GM18907 (cell line): ENCODE results near the gene STRN4.

Experiments used
- ATAC-seq: cut with Tn5 transposase; IDR thresholded peaks from one replicate; pipeline ENCODE4 v1.9.1; 2021; ENCODE audit warnings: mild to moderate bottlenecking, moderate library complexity; ENCODE audit not compliant: unreplicated experiment

STRN4 gene

DNA sequence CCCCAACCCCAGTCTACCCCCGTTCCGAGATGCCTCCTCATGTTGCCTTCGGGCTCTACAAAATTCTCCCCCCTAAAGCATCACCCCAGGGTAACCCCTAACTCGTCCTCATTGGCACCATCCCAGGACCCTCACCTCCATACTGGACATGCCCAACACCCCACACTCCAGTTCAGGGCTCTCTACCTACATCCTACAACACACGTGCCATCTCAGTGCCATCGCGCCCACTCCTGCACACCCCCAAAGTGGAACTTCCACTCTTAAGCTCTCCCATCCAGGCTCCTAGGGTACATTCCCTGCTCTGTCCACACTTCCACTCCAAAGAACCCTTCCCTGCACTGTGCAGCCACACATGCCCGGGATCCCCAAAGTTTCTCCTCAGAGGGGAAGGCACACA lies 1.2 kb downstream of the STRN4 start:
- ATAC-seq: no peak

GRCh38 chr19:46744005-46744691 lies 2.1 kb downstream of the STRN4 start:
- ATAC-seq: no peak

DNA sequence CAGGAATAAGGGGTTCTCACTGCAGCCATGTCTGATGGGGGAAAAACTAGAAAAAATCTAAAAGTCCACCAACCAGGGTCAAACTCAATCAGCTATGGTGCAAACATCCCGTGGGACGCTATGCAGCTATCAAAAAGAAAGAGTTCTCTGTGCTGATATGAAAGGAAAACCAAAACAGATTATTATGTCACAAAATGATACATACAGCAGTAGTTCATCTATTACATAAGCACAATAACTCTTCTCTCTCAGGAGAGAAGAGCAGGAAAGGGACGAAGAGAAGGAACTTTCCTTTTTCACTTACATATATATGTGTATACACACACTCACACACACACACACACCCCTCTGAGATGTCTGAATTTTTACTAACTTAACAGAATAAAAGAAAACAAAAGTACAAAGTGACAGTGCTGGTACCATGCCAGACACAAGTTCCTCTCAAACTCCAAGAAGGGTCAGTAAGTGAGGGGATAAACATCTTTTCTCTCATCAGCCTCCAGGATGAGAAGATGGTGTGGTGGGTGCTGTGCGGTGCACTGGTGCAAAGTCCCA lies 3.2 kb downstream of the STRN4 start:
- ATAC-seq: no peak

GRCh38 chr19:46741447-46741846 lies 4.8 kb downstream of the STRN4 start:
- ATAC-seq: no peak

GRCh38 chr19:46739290-46739771 lies 6.9 kb downstream of the STRN4 start:
- no peak for ATAC-seq

- no peak for ATAC-seq
These were observed 8.5 kb downstream of the STRN4 start for GRCh38 chr19:46737761-46738171.

DNA sequence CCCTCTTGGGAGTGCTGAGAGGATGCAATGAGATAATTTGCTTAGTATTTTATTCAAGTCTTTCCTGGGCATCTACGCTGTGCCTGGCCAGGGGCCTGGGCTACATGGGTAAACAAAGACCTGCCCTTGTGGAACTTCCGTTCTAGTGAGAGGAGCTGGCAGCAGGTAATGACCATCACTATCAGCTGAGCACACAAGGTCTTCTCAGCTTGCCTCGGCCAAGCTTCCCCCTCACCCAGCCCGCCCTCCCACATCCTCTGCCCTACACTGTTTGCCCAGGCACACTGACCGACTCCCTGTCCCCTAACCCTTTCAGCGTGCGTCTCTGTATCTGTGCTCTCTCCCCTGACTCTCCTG lies 9.0 kb downstream of the STRN4 start:
- no peak for ATAC-seq

DNA sequence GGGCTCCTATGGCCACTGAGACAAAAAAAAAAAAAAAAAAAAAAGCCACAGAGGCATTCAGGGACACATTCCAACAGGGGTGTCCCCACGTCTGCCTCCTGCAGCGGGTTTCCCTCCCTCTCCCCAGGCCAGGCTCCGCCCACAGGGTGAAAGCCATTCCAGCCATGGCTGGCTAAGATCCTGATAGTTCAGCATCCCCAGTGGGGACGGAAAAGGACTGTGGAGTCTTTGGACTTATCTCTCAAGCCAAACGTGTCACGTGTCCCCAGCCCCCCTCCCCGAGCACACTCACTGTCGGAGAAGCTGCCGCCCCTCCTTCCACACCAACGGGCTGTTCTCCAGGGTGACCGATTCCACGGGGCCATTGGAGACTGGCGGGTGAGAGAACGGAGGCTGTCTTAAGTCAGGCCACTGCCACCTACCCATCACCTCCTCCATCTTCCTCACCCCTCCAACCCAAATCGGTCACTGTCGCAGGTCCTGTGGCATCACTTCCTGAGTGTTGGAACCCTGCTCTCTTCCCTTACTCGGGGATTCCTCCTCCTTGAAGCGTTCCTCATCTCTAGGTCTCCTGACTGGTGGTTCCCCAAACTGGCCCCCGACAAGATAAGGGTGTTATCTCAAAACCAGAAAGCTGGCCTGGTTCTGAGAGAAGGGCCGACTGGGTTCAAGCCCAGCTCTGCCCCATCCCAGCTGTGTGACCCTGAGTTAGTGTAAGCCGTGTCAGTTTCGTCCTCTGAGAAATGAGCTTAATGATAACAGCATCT lies 9.5 kb downstream of the STRN4 start:
- no peak for ATAC-seq

DNA sequence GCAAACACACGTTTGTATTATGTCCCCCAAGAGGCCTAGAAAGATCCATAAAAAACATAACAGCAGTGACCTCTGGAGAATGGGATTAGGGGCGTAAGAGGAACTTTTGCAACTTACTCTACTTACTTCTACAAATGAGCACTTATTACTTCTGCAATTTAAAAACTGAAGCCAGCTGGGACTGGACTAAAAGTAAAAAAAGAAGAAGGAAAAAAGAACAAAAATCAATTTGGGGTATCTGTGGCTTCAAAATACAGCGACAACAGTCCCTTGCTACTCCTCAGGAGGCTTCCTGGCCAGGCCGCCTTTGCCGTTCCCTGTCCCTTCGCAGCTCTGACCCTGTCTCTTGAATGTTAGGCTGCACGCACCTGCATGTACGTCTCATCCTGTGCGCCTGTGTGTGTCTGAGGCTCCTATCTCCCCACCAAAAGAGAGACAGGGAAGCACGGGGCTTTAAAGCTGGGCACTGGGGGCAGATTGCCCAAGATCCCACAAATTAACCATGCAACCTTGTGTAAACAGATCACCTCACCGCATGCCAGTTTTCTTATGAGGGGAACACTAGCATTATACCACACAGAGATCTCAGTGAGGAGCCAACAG lies 12.5 kb downstream of the STRN4 start:
- no peak for ATAC-seq

GRCh38 chr19:46732966-46733689 lies 13.1 kb downstream of the STRN4 start:
- ATAC-seq: no peak

DNA sequence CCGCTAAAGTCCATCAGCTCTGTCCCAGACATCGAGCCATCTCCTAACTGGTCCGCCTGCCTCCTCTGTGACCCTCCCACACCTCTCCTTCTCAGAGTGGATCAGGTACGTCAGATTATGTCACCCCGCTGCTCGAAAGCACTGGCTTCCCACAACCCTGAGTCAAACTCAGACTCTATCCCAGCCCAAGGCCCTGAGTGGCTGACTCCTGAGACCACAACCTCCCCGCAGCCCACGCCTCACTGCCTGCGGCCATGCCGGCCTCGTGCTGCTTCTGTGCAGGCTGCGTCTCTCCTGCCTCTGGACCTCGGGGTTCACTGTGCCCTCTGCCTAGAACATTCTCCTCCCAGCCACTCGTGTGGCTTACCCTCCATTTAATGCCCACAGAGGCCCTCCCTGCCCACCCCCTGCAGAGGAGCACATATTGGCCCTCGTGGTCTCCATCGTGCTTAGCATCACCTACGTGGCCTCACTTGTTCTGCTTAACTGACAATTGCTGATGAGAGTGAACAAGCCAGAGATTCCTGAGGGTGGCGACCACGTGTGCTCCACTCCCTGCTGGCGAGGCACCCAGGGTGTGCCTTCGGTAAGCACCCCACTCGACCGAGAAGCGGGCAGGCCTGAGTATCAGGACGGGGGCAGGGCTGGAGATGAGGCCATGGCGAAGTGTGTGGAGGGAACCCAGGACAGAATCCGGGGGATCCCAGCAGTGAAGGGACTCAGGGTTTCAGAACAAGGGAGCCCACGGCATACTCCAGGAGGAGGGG lies 13.9 kb downstream of the STRN4 start:
- no peak for ATAC-seq

- ATAC-seq: no peak
These were observed 14.7 kb downstream of the STRN4 start for GRCh38 chr19:46731584-46731983.

- ATAC-seq: no peak
These were observed 15.2 kb downstream of the STRN4 start for GRCh38 chr19:46731007-46731501.

DNA sequence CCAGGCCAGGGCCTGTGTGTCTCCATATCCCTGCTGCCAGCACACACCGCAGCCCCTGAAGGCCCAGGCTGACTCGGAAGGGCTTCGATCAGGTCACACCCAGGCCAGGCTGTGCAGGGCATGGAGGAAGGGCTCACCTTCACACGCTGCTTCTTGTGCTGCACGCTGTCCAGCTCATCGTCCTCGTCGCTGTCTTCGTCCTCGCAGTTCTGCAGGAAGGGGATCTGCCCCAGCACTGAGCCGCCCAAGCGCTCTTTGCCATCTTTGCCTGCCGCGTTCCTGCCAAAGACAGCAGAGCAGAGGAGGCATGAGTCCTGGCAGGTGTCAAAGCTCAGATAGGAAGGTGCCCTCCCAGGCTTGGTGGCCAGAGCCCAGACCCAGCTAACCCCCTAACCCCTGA lies 15.7 kb downstream of the STRN4 start:
- no peak for ATAC-seq

- no peak for ATAC-seq
These were observed 16.1 kb downstream of the STRN4 start for GRCh38 chr19:46730187-46730586.

- ATAC-seq: no peak
These were observed 16.6 kb downstream of the STRN4 start for GRCh38 chr19:46729696-46730095.

DNA sequence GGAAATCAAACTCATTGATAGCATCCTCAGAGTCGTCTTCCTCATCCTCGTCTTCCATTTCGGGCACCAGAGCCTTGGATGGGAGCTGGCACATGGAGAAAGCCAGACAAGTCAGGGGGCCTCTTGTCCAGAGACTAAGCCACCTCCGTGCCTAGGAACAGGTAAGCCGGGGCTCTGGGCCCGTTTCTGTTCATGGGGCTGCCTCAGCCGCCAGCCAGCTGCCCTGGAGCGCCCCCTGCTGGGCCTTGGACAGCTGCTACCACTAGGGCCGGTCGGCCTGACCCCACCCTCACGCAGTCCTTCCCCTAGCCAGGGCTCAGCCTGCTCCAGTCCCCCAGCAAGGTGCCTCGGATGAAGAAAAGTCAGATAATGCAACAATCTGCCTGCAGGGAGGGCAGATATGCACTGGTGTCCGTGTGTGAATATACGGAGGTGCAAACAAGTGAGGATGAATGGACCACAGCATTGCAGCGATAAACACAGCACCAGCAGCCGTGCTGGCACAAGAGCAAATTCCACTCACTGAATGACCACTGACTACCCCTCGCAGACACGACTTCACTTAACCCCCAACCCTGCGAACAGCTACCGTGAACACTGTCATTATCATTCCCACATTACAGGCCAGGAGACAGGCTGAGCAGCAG lies 17.4 kb downstream of the STRN4 start:
- no peak for ATAC-seq

- ATAC-seq: no peak
These were observed 18.0 kb downstream of the STRN4 start for GRCh38 chr19:46728208-46728607.

- ATAC-seq: no peak
These were observed 18.5 kb downstream of the STRN4 start for GRCh38 chr19:46727757-46728156.
